Erythroblast (primary cell): ENCODE data around the gene ADA.
"Not testable (repeated sequence)": the region's sequence is repeated elsewhere in the genome, so short reads cannot be mapped to it uniquely, and the experiment has no call there.

ENCODE experiments used
- GATA1 ChIP-seq: IDR thresholded peaks from 2 replicates; pipeline ENCODE4 v1.6.1; 2011; ENCODE audit warnings: low read depth, mild to moderate bottlenecking, control low read depth, low read length, moderate library complexity
- POLR2A ChIP-seq: IDR thresholded peaks from 2 replicates; pipeline ENCODE4 v1.6.1; 2011; ENCODE audit warnings: mild to moderate bottlenecking, low read length

GRCh38 chr20:44670851-44671250 is 19.4 kb upstream of the ADA start:
- TF ChIP-seq POLR2A, GATA1: not testable (repeated sequence)
